Panc1 (cell line): ENCODE results near the gene HMGCLL1.

ENCODE experiments used
- CTCF ChIP-seq: fragments of 450-650 bp; IDR thresholded peaks from 2 replicates; pipeline ENCODE4 v1.5.1; 2017; ENCODE audit warnings: mild to moderate bottlenecking
- POLR2AphosphoS5 ChIP-seq: IDR thresholded peaks from 2 replicates; pipeline ENCODE4 v1.6.1; 2012; ENCODE audit warnings: mild to moderate bottlenecking, low read depth, low read length, moderate library complexity
- TCF7L2 ChIP-seq: IDR thresholded peaks from 2 replicates; pipeline ENCODE4 v1.6.1; 2011; ENCODE audit warnings: mild to moderate bottlenecking, low read depth, low read length, inconsistent platforms

GRCh38 chr6:55492259-55492658, 86.7 kb downstream of the HMGCLL1 start:
- TF ChIP-seq CTCF (no peak), TCF7L2 (no peak), POLR2AphosphoS5 (no peak)
